Coronary artery (tissue), 2 donors: ENCODE data around the gene ANKZF1.

Experiments used
- DNase-seq: peaks from one replicate; pipeline ENCODE4 v3.0.0-alpha.2; 2017; ENCODE audit warnings: low spot score
- H3K27ac ChIP-seq, 2 donors: fragments of 200-600 bp; sonication (generic); one replicate each; pipeline ENCODE4 v1.5.1; 2016 to 2019
- H3K4me3 ChIP-seq: fragments of 200-600 bp; sonication (generic); 2 replicates; pipeline ENCODE4 v1.5.1; 2016; ENCODE audit warnings: mild to moderate bottlenecking, moderate library complexity
- TF ChIP-seq, protein P1 (sequence below): fragments of 200-600 bp; sonication (generic); IDR thresholded peaks from one replicate; pipeline ENCODE4 v1.5.1; 2019; ENCODE audit warnings: antibody characterized with exemption

Gene ANKZF1

DNA sequence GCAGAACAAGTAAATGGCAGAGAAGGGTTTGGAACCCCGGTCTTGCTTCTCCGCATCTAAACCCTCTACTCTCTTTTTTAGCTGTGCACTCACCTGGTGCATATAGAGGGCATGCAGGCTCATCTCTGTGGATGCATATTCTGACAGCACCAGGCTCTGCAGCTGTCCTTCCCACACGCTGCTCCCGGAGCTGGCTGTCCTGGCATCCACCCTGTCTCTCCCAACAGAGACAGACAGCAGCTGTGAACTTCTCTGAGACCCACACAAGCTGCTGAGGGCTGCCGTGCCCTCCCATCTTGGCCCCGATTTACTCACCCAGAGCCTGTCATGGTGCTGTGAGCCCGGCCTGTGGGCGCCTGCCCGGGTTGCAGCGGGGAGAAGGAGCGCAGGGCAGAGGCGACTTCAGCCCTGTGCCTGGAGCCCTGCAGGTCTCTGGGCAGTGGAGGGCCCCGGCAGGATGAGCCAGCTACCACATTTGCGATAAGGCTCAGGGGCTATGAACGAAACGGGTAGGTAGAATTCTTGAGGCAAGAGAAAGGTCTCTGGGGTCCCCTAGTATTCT lies 7.6 kb upstream of the ANKZF1 start:
- H3K4me3 ChIP-seq = no peak overlapping the region
- TF ChIP-seq, protein P1, sequence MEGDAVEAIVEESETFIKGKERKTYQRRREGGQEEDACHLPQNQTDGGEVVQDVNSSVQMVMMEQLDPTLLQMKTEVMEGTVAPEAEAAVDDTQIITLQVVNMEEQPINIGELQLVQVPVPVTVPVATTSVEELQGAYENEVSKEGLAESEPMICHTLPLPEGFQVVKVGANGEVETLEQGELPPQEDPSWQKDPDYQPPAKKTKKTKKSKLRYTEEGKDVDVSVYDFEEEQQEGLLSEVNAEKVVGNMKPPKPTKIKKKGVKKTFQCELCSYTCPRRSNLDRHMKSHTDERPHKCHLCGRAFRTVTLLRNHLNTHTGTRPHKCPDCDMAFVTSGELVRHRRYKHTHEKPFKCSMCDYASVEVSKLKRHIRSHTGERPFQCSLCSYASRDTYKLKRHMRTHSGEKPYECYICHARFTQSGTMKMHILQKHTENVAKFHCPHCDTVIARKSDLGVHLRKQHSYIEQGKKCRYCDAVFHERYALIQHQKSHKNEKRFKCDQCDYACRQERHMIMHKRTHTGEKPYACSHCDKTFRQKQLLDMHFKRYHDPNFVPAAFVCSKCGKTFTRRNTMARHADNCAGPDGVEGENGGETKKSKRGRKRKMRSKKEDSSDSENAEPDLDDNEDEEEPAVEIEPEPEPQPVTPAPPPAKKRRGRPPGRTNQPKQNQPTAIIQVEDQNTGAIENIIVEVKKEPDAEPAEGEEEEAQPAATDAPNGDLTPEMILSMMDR = no peak
- DNase-seq = no peak
- H3K27ac ChIP-seq = no peak overlapping the region

GRCh38 chr2:219223831-219224610 lies 5.6 kb upstream of the ANKZF1 start:
- TF ChIP-seq, protein P1 = no peak
- Histone ChIP-seq H3K27ac (no peak overlapping the region), H3K4me3 (no peak overlapping the region)
- no peak for DNase-seq

GRCh38 chr2:219225350-219225749 lies 4.3 kb upstream of the ANKZF1 start:
- Histone ChIP-seq H3K27ac (no peak overlapping the region), H3K4me3 (no peak overlapping the region)
- DNase-seq = no peak
- TF ChIP-seq, protein P1 = no peak

DNA sequence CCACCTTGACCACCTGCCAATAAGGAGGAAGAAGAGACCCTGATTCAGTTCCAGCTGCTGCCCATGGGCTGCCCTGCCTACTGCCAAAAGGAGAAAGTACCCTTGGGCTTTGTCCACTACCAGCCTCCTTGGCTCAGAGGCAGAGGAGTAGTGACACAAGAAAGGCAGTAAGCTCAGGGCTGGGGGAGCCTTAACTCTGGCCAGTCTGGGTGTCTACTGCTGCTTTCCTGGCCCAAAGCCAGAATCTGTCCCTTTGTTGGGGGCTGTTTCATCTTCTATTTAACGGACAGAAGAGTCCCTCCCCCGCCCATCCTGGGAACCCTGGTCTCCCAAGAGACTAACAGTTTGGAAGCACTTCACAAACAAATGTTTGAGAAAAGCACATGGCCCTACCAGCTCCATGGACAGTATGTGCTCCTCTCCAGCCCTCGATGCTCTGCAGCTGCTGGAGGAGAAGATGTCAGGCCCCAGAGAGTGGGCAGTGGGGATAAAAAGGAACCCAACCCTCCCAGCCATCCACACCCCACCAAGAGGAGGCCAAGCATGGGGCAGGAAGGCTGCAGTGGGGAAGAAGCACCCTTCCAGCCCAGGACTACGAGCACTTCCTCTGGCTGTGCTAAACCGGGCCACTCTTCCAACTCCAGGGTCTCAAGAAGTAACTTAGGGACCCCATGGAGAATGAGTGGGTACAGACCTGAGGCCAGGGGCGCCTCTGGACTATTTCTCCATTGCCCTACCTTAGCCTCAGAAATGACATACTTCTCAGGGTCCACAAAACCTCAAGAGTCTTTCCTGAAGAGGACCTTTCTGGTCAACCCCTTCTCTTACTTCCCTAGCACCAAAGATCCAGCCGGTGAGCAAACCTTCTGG lies 1.3 kb upstream of the ANKZF1 start:
- DNase-seq = no peak
- Histone ChIP-seq H3K27ac (peak overlapping the region; percentile 91 to 96), H3K4me3 (peak overlapping the region; percentile 86)
- TF ChIP-seq, protein P1 = no peak

DNA sequence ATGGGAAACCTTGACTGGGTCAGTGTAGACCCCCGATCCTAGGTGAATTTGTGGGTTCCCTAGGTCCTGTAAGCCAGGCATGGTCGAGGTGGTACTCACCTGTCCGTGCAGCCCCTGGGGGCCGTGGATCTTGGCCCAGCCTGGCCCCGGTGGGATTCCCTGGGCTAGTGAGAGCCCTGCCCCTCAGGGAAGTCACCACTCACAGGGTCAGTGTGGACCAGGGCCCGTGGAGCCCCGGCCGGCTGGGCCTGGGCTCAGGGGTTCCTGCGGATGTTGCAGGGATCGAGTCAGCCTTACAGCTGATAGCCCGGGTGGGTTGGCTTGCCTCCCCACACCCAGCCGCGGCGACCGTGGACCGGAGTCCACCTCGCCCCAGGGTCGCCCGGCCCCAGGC lies 698 bp upstream of the ANKZF1 start:
- TF ChIP-seq, protein P1 = no peak
- no peak for DNase-seq
- H3K27ac ChIP-seq = peak overlapping the region; percentile 91 to 96
- peak overlapping the region; percentile 86 for H3K4me3 ChIP-seq

DNA sequence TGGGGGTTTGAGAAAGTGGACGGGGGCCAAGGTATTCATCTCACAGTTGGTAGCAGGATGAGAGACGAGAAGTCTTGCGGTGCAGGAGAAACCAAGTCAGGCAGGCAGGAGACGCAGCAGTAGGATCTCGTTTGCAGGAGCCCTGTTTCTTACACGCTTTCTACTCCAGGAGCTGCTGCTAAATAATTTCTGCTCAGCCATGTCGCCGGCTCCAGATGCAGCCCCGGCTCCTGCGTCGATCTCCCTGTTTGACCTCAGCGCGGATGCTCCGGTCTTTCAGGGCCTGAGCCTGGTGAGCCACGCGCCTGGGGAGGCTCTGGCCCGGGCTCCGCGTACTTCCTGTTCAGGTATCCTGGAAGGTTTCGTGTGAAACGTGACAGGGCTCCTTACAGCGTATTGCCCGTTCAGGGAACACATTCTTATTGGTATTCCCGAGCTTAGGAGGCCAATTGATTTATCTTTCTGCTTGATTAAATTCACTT lies 494 bp downstream of the ANKZF1 start:
- TF ChIP-seq, protein P1 = no peak
- H3K27ac ChIP-seq = peak overlapping the region; percentile 91 to 96
- no peak for DNase-seq
- H3K4me3 ChIP-seq = peak overlapping the region; percentile 86
